Spleen (tissue), 11 donors: ENCODE measurements around the gene RRBP1. TPM values are rescaled to one million over a fixed set of nuclear protein-coding genes. Genes with fewer than 3 reads are reported as not detected.

Experiments
- DNase-seq: peaks from one replicate; pipeline ENCODE4 v3.0.0-alpha.2; 2020
- H3K27ac ChIP-seq, 8 donors: fragments of 200-600 bp; sonication (generic) in 7 of 8; 1 replicate in 4 of 8; 2 replicates in 4 of 8; pipeline versions ENCODE4 v1.5.0 to v1.8.0; 2016 to 2021; ENCODE audit warnings: inconsistent platforms in 4 of 8, mild to moderate bottlenecking in 4 of 8, moderate library complexity in 1 of 8
- H3K27me3 ChIP-seq, 7 donors: fragments of 200-600 bp; sonication (generic) in 6 of 7; replicated peaks in 1 of 7; 1 replicate in 4 of 7; 2 replicates in 3 of 7; pipeline versions ENCODE4 v1.5.0 to v1.8.0; 2016 to 2021; ENCODE audit warnings: inconsistent platforms in 3 of 7, mild to moderate bottlenecking in 1 of 7
- H3K36me3 ChIP-seq, 6 donors: fragments of 200-600 bp; sonication (generic) in 5 of 6; 1 replicate in 4 of 6; 2 replicates in 2 of 6; pipeline versions ENCODE4 v1.5.0 to v1.8.0; 2016 to 2021; ENCODE audit warnings: inconsistent platforms in 2 of 6
- H3K4me1 ChIP-seq, 6 donors: fragments of 200-600 bp; sonication (generic) in 5 of 6; 1 replicate in 3 of 6; 2 replicates in 3 of 6; pipeline versions ENCODE4 v1.5.0 to v1.8.0; 2016 to 2021; ENCODE audit warnings: inconsistent platforms in 3 of 6
- H3K4me3 ChIP-seq, 8 donors: fragments of 200-600 bp; sonication (generic) in 7 of 8; 1 replicate in 4 of 8; 2 replicates in 4 of 8; pipeline versions ENCODE4 v1.5.0 to v1.8.0; 2016 to 2021; ENCODE audit warnings: inconsistent platforms in 4 of 8, mild to moderate bottlenecking in 4 of 8, moderate library complexity in 2 of 8
- H3K9me3 ChIP-seq, 8 donors: fragments of 200-600 bp; sonication (generic) in 7 of 8; 1 replicate in 4 of 8; 2 replicates in 4 of 8; pipeline versions ENCODE4 v1.5.0 to v1.8.0; 2016 to 2021; ENCODE audit warnings: inconsistent platforms in 4 of 8
- POLR2A ChIP-seq, 3 donors: fragments of 450-650 bp; IDR thresholded peaks; one replicate each; pipeline ENCODE4 v1.5.1; 2017; ENCODE audit warnings: antibody characterized with exemption in 3 of 3, mild to moderate bottlenecking in 1 of 3
- POLR2AphosphoS5 ChIP-seq, 3 donors: sonication (generic); formaldehyde crosslinking; IDR thresholded peaks; one replicate each; pipeline ENCODE4 v1.5.1; 2017; ENCODE audit warnings: antibody characterized with exemption in 3 of 3
- WGBS, 5 donors: extraction: QIAGEN DNeasy Blood & Tissue Kit in 3 of 5; methylation state at CpG; one replicate each; pipeline versions ENCODE4 v1.1.5 to v1.1.7; 2013 to 2018; 5-methylcytosine and 5-hydroxymethylcytosine counted together
- intact Hi-C: fragments of 100-400 bp; cut with DNase I; formaldehyde crosslinking; loops from one replicate; pipeline ENCODE4 v1.15.0; 2023; ENCODE audit warnings: low total_unique reads
- polyA plus RNA-seq, 3 donors: library from polyadenylated mRNA; stranded (reverse); fragments of 200-250 nt; gene quantifications; one replicate each; pipeline ENCODE4 v1.2.1, GENCODE V29; 2013
- total RNA-seq, 7 donors: library from RNA; depleted of rRNA in 3 of 7; stranded (reverse); fragments of >200 nt in 3 of 7; fragmentation: NEBNext Ultra II Directional in 4 of 7; extraction: Animal tissue kit (Norgen Biotek cat#: 25700) in 4 of 7; gene quantifications; one replicate each; pipeline versions ENCODE4 v1.1.0 to v1.2.1, GENCODE V29; 2016 to 2021
- TF ChIP-seq, protein P1 (sequence below), 11 experiments: fragments of 200-600 bp in 7 of 11; fragments of 450-650 bp in 4 of 11; sonication (generic) in 4 of 11; IDR thresholded peaks in 8 of 11; conservative IDR thresholded peaks in 3 of 11; 1 replicate in 7 of 11; 2 replicates in 4 of 11; pipeline versions ENCODE4 v1.4.0 to v1.8.0; 2016 to 2021; ENCODE audit warnings: antibody characterized with exemption in 11 of 11, inconsistent platforms in 4 of 11, mild to moderate bottlenecking in 1 of 11
- donor health status: healthy with polysubstance abuse.
- donor health status: DM: no; HTN: no; CAD: no; lungs with moderate emphysema.
- donor health status: DM: no; HTN: no; CAD: no.
- donor health status: Bipolar disorder and iron deficiency.
- donor health status: healthy.
- donor health status: DM: no; HTN: no; CAD: no.
- donor health status: DM: yes; HTN: yes; CAD: no.

Gene RRBP1
- total and polyA plus RNA-seq, 10 donors: 17.0 to 164 (median 114) TPM

DNA sequence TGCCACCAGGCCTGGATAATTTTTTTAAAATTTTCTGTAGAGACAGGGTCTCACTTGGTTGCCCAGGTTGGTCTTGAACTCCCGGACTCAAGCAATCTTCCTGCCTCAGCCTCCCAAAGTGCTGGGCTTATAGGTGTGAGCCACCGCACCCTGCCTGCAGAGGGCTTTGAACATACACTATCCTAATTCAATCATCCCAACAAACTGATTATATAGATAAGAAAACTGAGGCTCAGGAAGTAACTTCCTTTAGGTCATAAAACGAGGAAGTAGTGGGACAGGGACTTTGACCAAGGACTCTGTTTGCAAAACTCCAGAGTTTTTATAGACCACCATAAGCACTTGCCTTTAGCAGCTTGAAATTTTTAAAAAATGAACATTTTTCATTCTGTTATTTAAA, 12.7 kb upstream of the RRBP1 start:
- H3K4me3 ChIP-seq: no peak overlapping the region

DNA sequence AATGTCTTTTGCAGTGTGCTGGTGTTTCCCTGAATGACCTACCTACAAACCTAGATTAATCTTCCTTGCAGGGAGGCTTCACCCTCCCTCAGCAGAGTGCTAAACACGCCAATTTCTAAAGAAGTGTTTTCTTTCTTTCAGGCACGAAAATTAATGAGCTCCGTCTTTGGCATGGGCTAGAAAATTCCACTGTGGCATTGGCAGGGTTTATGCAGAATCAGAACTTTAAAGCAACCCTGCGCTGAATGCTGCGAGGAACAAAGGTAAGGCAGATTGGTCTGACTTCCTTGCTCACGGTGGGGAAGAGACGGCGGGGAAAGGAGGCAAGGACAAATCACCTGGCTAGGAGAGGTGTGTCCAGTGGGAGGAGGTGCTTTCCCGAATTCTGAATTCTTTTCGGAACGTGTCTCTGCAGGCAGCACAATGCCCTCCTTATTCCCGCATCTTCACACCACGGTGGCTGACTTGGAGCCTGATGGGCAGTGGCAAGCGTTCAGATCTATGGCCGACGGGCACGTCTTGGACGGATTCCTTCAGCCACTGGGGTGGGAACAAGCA, 11.5 kb upstream of the RRBP1 start:
- Histone ChIP-seq H3K36me3 (no peaks in the 10 kb centered on the region), H3K9me3 (peaks cover 0 to 17% (median 5%) of the 10 kb centered on the region in 8 donors), H3K4me3 (no peak overlapping the region), H3K27me3 (peaks cover 0 to 3% (median 0%) of the 10 kb centered on the region in 7 donors), H3K27ac (no peak overlapping the region), H3K4me1 (no peaks in the 10 kb centered on the region)
- DNase-seq: no peak
- 83 to 93% (median 90%) methylated on average over 18 of the region's 18 CpGs for WGBS, 5 donors
- intact Hi-C loops: no loop called here
- TF ChIP-seq POLR2AphosphoS5 (IDR thresholded peaks at IDR 0.05): no peak
- TF ChIP-seq, protein P1, sequence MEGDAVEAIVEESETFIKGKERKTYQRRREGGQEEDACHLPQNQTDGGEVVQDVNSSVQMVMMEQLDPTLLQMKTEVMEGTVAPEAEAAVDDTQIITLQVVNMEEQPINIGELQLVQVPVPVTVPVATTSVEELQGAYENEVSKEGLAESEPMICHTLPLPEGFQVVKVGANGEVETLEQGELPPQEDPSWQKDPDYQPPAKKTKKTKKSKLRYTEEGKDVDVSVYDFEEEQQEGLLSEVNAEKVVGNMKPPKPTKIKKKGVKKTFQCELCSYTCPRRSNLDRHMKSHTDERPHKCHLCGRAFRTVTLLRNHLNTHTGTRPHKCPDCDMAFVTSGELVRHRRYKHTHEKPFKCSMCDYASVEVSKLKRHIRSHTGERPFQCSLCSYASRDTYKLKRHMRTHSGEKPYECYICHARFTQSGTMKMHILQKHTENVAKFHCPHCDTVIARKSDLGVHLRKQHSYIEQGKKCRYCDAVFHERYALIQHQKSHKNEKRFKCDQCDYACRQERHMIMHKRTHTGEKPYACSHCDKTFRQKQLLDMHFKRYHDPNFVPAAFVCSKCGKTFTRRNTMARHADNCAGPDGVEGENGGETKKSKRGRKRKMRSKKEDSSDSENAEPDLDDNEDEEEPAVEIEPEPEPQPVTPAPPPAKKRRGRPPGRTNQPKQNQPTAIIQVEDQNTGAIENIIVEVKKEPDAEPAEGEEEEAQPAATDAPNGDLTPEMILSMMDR (IDR thresholded peaks at IDR 0.05 in 8 of 11, conservative IDR thresholded peaks at IDR 0.05 in 3 of 11): no peak
- TF ChIP-seq POLR2A (IDR thresholded peaks at IDR 0.05): no peak

More for the DNA sequence above, 12.7 kb upstream of the RRBP1 start:
- TF ChIP-seq POLR2AphosphoS5 (IDR thresholded peaks at IDR 0.05) (no peak), POLR2A (IDR thresholded peaks at IDR 0.05) (no peak)
- TF ChIP-seq, protein P1 (IDR thresholded peaks at IDR 0.05 in 8 of 11, conservative IDR thresholded peaks at IDR 0.05 in 3 of 11): no peak
- Histone ChIP-seq H3K27ac (no peak overlapping the region), H3K27me3 (peaks cover 0 to 3% (median 0%) of the 10 kb centered on the region in 7 donors), H3K36me3 (no peaks in the 10 kb centered on the region), H3K4me1 (no peaks in the 10 kb centered on the region), H3K9me3 (peaks cover 0 to 17% (median 5%) of the 10 kb centered on the region in 8 donors)
- 63 to 75% (median 68%) methylated on average over 3 of the region's 3 CpGs for WGBS, 5 donors
- intact Hi-C loops: no loop called here
- DNase-seq: no peak

DNA sequence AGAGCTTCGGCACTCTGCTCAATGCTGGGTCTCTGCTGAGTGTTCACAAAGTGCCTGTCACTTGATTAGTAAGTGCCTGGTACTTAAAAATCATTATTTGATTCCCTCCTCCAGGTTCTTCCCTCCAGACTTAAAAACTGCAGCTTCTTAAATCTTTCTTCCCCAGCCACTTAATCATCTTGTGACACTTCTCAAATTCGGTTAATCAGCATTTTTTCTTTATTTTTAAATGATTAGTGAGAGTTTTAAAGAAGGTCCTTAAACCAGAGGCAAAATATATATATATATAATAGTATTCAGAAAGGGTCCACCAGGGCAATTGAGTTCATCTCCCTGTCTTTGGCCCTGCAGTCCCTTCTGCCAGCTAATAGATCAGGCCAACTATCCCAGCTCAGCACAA, 9.7 kb upstream of the RRBP1 start:
- 40 to 55% (median 43%) methylated on average over 2 of the region's 2 CpGs for WGBS, 5 donors
- peaks cover 0 to 4% (median 0%) of the 10 kb centered on the region in 7 donors for H3K27me3 ChIP-seq

DNA sequence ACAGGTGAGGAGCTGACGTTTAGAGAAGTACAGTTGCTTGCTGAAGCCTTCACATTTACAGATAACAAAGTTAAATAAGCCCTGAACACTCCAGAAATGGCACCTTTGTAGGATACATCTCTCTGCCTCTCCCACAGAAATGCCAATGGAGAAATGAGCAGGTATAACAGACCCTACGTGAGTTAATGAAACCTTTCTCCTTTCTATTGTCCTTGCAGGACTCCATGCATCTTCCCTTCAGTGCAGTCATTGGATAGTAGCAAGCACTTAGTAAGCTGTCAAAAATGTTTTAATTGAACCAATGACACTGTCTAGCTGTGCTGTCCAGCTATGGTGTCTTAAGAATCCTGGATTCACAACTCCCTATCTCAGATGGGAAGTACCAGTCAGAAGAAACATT, 8.1 kb upstream of the RRBP1 start:
- no peak for TF ChIP-seq POLR2AphosphoS5 (IDR thresholded peaks at IDR 0.05)
- TF ChIP-seq, protein P1 (IDR thresholded peaks at IDR 0.05 in 8 of 11, conservative IDR thresholded peaks at IDR 0.05 in 3 of 11): no peak
- no peak for TF ChIP-seq POLR2A (IDR thresholded peaks at IDR 0.05)
- no peak overlapping the region for H3K4me3 ChIP-seq
- WGBS, 5 donors: 68 to 92% (median 87%) methylated on average over 2 of the region's 2 CpGs
- DNase-seq: no peak
- H3K4me1 ChIP-seq: no peaks in the 10 kb centered on the region
- no peak overlapping the region for H3K27ac ChIP-seq
- no peaks in the 10 kb centered on the region for H3K36me3 ChIP-seq
- peaks cover 0 to 14% (median 0%) of the 10 kb centered on the region in 7 donors for H3K27me3 ChIP-seq
- peaks cover 0 to 19% (median 0%) of the 10 kb centered on the region in 8 donors for H3K9me3 ChIP-seq
- intact Hi-C loops: no loop called here

More for the DNA sequence above, 9.7 kb upstream of the RRBP1 start:
- Histone ChIP-seq H3K9me3 (peaks cover 0 to 22% (median 5%) of the 10 kb centered on the region in 8 donors), H3K4me1 (no peaks in the 10 kb centered on the region), H3K36me3 (no peaks in the 10 kb centered on the region), H3K4me3 (no peak overlapping the region), H3K27ac (no peak overlapping the region)
- no peak for DNase-seq
- TF ChIP-seq, protein P1 (IDR thresholded peaks at IDR 0.05 in 8 of 11, conservative IDR thresholded peaks at IDR 0.05 in 3 of 11): no peak
- TF ChIP-seq POLR2AphosphoS5 (IDR thresholded peaks at IDR 0.05) (no peak), POLR2A (IDR thresholded peaks at IDR 0.05) (no peak)
- intact Hi-C loops: no loop called here
